K562 (cell line): ENCODE data around the gene KIF20A. TPM values are rescaled to one million over a fixed set of nuclear protein-coding genes. Genes with fewer than 3 reads are reported as not detected.

ENCODE experiments used
- CHD1 ChIP-seq: fragments of 200-600 bp; sonication (generic); IDR thresholded peaks from one replicate; pipeline ENCODE4 v1.6.1; 2012; ENCODE audit warnings: mild to moderate bottlenecking, moderate library complexity, low read length, inconsistent platforms
- DPF2 ChIP-seq: fragments of 450-650 bp; IDR thresholded peaks from 2 replicates; pipeline ENCODE4 v1.6.1; 2016
- HDAC1 ChIP-seq, 2 experiments: fragments of 450-650 bp; IDR thresholded peaks; 2 replicates each; pipeline ENCODE4 v1.6.1; 2016 to 2017; ENCODE audit warnings: inconsistent platforms in 1 of 2, mild to moderate bottlenecking in 1 of 2, moderate library complexity in 1 of 2
- LCOR ChIP-seq: sonication (generic); formaldehyde crosslinking; IDR thresholded peaks from 2 replicates; pipeline ENCODE4 v1.8.0; 2022; ENCODE audit warnings: mild to moderate bottlenecking, missing genetic modification reagents
- MAZ ChIP-seq, 2 experiments: fragments of 450-650 bp in 1 of 2; sonication (generic) in 1 of 2; formaldehyde crosslinking; IDR thresholded peaks in 1 of 2; conservative IDR thresholded peaks in 1 of 2; 2 replicates each; pipeline versions ENCODE4 v1.4.0 to v1.5.0; 2020; ENCODE audit warnings: mild to moderate bottlenecking in 1 of 2, missing genetic modification reagents in 1 of 2
- POLR2AphosphoS5 ChIP-seq: IDR thresholded peaks from 2 replicates; pipeline ENCODE4 v1.6.1; 2011; ENCODE audit warnings: mild to moderate bottlenecking, low read depth, low read length, moderate library complexity; ENCODE audit not compliant: control insufficient read depth, insufficient read depth
- PTBP1 ChIP-seq: fragments of 200-400 bp; formaldehyde crosslinking; IDR thresholded peaks from 2 replicates; pipeline ENCODE4 v1.6.1; 2017; ENCODE audit warnings: low read depth, low read length
- RB1 ChIP-seq: fragments of 450-650 bp; IDR thresholded peaks from 2 replicates; pipeline ENCODE4 v1.6.1; 2017; ENCODE audit warnings: low read depth, mild to moderate bottlenecking
- SAP30 ChIP-seq: fragments of 200-600 bp; sonication (generic); IDR thresholded peaks from 2 replicates; pipeline ENCODE4 v1.6.1; 2012; ENCODE audit warnings: borderline replicate concordance, low read depth, mild to moderate bottlenecking, moderate library complexity, low read length, control low read depth, inconsistent platforms; ENCODE audit not compliant: insufficient read depth, poor library complexity, severe bottlenecking
- SMAD4 ChIP-seq: fragments of 250-450 bp; sonication (Bioruptor Pico); conservative IDR thresholded peaks from 2 replicates; pipeline ENCODE4 v1.8.0; 2021; ENCODE audit warnings: inconsistent platforms, mild to moderate bottlenecking, moderate library complexity
- SMARCE1 ChIP-seq: fragments of 450-650 bp; IDR thresholded peaks from 2 replicates; pipeline ENCODE4 v1.7.1; 2016; ENCODE audit warnings: mild to moderate bottlenecking
- polyA plus RNA-seq, 8 experiments: library from polyadenylated mRNA; depleted of rRNA in 4 of 8; stranded (reverse) in 5 of 8; unstranded in 3 of 8; fragments of >200 nt; fragmentation: Nextera tagmentation in 2 of 8; fragmentation: Illumina TruSeq in 1 of 8; extraction: Ambion mirVana in 2 of 8; extraction: Trizol in 1 of 8; gene quantifications; 2 replicates each; pipeline versions ENCODE4 v1.2.1 to v1.2.3, GENCODE V29; 2011 to 2014; ENCODE audit warnings: inconsistent platforms in 1 of 8, missing spikeins in 1 of 8
- total RNA-seq, 7 experiments: library from RNA; depleted of rRNA in 6 of 7; stranded (reverse); fragments of >200 nt in 6 of 7; fragmentation: Illumina TruSeq in 2 of 7; extraction: Trizol in 2 of 7; gene quantifications; 2 replicates each; pipeline versions ENCODE4 v1.2.1 to v1.2.3, GENCODE V29; 2011 to 2021; ENCODE audit warnings: low replicate concordance in 1 of 7
- TF ChIP-seq, protein P1 (sequence below): sonication (generic); formaldehyde crosslinking; IDR thresholded peaks from 2 replicates; pipeline ENCODE4 v1.8.0; 2023; ENCODE audit warnings: mild to moderate bottlenecking, missing genetic modification reagents
- TF ChIP-seq, protein P2 (sequence below): sonication (generic); formaldehyde crosslinking; IDR thresholded peaks from 2 replicates; pipeline ENCODE4 v1.8.1; 2023; ENCODE audit warnings: mild to moderate bottlenecking, missing genetic modification reagents
- TF ChIP-seq, protein P3 (sequence below), 2 experiments: fragments of 450-650 bp; conservative IDR thresholded peaks; 2 replicates each; pipeline ENCODE4 v1.6.1; 2017; ENCODE audit warnings: mild to moderate bottlenecking in 2 of 2, moderate library complexity in 2 of 2
- TF ChIP-seq, protein P4 (sequence below), 2 experiments: fragments of 450-650 bp; IDR thresholded peaks; 2 replicates each; pipeline ENCODE4 v1.6.1; 2016
- TF ChIP-seq, protein P5 (sequence below): fragments of 450-650 bp; IDR thresholded peaks from 2 replicates; pipeline ENCODE4 v1.6.1; 2016; ENCODE audit warnings: borderline replicate concordance

Gene KIF20A
- total and polyA plus RNA-seq, 9 of the 15 experiments (the other 6 are each of a cell fraction or from before 2014, with no cell fraction given) = 36.8 to 61.2 (median 55.5) TPM

DNA sequence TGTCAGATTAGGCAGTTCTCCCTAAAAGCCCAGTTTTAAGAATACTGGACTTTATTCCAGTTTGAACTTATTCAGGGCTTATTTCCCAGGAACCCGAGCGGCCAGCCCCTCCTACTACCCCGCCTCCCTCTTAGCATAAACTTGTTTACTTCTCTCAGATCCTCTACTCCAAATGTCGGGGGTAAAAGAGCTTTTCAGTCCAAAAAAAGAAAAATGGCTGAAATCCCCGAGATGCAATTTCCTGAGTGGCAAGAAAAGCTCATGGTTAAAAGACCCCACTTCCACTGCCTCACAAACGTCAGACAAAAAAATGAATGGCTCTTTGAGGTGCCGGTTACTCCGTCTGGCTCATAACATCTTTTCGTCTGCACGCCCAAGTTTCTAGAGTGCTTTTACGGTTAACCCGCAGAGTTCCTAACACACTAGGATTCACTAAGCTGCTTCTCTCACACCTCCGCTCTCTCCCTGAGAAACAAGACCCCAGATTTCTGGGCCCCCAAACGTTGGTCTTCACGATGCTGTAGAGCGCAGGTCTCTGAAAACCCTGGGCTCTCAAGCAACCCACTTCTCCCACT lies 884 bp upstream of the KIF20A start (continued):
- TF ChIP-seq, protein P1, sequence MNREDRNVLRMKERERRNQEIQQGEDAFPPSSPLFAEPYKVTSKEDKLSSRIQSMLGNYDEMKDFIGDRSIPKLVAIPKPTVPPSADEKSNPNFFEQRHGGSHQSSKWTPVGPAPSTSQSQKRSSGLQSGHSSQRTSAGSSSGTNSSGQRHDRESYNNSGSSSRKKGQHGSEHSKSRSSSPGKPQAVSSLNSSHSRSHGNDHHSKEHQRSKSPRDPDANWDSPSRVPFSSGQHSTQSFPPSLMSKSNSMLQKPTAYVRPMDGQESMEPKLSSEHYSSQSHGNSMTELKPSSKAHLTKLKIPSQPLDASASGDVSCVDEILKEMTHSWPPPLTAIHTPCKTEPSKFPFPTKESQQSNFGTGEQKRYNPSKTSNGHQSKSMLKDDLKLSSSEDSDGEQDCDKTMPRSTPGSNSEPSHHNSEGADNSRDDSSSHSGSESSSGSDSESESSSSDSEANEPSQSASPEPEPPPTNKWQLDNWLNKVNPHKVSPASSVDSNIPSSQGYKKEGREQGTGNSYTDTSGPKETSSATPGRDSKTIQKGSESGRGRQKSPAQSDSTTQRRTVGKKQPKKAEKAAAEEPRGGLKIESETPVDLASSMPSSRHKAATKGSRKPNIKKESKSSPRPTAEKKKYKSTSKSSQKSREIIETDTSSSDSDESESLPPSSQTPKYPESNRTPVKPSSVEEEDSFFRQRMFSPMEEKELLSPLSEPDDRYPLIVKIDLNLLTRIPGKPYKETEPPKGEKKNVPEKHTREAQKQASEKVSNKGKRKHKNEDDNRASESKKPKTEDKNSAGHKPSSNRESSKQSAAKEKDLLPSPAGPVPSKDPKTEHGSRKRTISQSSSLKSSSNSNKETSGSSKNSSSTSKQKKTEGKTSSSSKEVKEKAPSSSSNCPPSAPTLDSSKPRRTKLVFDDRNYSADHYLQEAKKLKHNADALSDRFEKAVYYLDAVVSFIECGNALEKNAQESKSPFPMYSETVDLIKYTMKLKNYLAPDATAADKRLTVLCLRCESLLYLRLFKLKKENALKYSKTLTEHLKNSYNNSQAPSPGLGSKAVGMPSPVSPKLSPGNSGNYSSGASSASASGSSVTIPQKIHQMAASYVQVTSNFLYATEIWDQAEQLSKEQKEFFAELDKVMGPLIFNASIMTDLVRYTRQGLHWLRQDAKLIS (CRISPR knock-in tag) = peak; percentile 84
- TF ChIP-seq LCOR (CRISPR knock-in tag) = 0 out of 2 replicates have a peak, but pooled peaks have one; percentile 67
- peak in 1 of 2 experiments; percentile 38; a peak in 2 of 4 replicates for TF ChIP-seq HDAC1 (IDR thresholded peaks at IDR 0.05)
- TF ChIP-seq MAZ (CRISPR knock-in tag; conservative IDR thresholded peaks at IDR 0.05 in 1 of 2, IDR thresholded peaks at IDR 0.05 in 1 of 2) = peak in 1 of 2 experiments; percentile 41; a peak in 2 of 4 replicates
- 0 out of 2 replicates have a peak, but pooled peaks have one; percentile 10 for TF ChIP-seq RB1
- TF ChIP-seq CHD1 = peak; percentile 89
- TF ChIP-seq SMAD4 (CRISPR knock-in tag) = 0 out of 2 replicates have a peak, but pooled peaks have one; percentile 14
- TF ChIP-seq SAP30 = peak; percentile 76
- TF ChIP-seq, protein P2, sequence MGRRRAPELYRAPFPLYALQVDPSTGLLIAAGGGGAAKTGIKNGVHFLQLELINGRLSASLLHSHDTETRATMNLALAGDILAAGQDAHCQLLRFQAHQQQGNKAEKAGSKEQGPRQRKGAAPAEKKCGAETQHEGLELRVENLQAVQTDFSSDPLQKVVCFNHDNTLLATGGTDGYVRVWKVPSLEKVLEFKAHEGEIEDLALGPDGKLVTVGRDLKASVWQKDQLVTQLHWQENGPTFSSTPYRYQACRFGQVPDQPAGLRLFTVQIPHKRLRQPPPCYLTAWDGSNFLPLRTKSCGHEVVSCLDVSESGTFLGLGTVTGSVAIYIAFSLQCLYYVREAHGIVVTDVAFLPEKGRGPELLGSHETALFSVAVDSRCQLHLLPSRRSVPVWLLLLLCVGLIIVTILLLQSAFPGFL = 0 out of 2 replicates have a peak, but pooled peaks have one; percentile 67
- TF ChIP-seq, protein P3, sequence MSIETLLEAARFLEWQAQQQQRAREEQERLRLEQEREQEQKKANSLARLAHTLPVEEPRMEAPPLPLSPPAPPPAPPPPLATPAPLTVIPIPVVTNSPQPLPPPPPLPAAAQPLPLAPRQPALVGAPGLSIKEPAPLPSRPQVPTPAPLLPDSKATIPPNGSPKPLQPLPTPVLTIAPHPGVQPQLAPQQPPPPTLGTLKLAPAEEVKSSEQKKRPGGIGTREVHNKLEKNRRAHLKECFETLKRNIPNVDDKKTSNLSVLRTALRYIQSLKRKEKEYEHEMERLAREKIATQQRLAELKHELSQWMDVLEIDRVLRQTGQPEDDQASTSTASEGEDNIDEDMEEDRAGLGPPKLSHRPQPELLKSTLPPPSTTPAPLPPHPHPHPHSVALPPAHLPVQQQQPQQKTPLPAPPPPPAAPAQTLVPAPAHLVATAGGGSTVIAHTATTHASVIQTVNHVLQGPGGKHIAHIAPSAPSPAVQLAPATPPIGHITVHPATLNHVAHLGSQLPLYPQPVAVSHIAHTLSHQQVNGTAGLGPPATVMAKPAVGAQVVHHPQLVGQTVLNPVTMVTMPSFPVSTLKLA (conservative IDR thresholded peaks at IDR 0.05) = peak in 1 of 2 experiments; percentile 26; a peak in 1 of 4 replicates
- TF ChIP-seq, protein P4, sequence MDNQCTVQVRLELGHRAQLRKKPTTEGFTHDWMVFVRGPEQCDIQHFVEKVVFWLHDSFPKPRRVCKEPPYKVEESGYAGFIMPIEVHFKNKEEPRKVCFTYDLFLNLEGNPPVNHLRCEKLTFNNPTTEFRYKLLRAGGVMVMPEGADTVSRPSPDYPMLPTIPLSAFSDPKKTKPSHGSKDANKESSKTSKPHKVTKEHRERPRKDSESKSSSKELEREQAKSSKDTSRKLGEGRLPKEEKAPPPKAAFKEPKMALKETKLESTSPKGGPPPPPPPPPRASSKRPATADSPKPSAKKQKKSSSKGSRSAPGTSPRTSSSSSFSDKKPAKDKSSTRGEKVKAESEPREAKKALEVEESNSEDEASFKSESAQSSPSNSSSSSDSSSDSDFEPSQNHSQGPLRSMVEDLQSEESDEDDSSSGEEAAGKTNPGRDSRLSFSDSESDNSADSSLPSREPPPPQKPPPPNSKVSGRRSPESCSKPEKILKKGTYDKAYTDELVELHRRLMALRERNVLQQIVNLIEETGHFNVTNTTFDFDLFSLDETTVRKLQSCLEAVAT (IDR thresholded peaks at IDR 0.05) = peak in 1 of 2 experiments; percentile 65; a peak in 1 of 4 replicates
- no peak for TF ChIP-seq PTBP1
- TF ChIP-seq, protein P5, sequence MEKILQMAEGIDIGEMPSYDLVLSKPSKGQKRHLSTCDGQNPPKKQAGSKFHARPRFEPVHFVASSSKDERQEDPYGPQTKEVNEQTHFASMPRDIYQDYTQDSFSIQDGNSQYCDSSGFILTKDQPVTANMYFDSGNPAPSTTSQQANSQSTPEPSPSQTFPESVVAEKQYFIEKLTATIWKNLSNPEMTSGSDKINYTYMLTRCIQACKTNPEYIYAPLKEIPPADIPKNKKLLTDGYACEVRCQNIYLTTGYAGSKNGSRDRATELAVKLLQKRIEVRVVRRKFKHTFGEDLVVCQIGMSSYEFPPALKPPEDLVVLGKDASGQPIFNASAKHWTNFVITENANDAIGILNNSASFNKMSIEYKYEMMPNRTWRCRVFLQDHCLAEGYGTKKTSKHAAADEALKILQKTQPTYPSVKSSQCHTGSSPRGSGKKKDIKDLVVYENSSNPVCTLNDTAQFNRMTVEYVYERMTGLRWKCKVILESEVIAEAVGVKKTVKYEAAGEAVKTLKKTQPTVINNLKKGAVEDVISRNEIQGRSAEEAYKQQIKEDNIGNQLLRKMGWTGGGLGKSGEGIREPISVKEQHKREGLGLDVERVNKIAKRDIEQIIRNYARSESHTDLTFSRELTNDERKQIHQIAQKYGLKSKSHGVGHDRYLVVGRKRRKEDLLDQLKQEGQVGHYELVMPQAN = peak; percentile 71; the same call in 1 of the 2 replicates
- peak; percentile 39; the same call in 1 of the 2 replicates for TF ChIP-seq DPF2
- TF ChIP-seq SMARCE1 = peak; percentile 28; the same call in 1 of the 2 replicates
- TF ChIP-seq POLR2AphosphoS5 = no peak
